NCI-H1436 treated with DMSO at 0.1 percent for 48 hours (cell line): Measurements from ENCODE around the gene MAPKAPK2.

Experiments
- DNase-seq: peaks from one replicate; lab custom pipeline; 2025; lab: John Stamatoyannopoulos, UW

The MAPKAPK2 gene

DNA sequence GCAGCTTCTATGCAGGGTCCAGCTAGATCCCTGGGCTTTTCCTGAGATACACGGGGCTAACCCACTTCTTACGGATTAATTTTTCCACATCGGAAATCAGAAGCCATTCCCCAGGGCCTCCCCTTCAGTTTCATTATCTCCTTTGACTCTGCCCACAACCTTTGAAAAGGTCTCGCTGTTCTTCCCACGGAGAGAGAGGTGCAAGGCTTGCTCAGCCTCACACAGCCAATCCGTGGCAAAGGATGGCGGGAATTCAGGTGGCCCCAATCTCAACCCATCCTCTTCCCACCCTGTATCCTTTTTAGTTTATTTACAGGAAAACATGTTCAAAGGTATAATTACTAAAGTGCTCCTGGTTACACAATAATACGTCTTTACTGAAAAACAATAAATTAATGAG lies 702 bp upstream of the MAPKAPK2 start:
- no peak for DNase-seq

DNA sequence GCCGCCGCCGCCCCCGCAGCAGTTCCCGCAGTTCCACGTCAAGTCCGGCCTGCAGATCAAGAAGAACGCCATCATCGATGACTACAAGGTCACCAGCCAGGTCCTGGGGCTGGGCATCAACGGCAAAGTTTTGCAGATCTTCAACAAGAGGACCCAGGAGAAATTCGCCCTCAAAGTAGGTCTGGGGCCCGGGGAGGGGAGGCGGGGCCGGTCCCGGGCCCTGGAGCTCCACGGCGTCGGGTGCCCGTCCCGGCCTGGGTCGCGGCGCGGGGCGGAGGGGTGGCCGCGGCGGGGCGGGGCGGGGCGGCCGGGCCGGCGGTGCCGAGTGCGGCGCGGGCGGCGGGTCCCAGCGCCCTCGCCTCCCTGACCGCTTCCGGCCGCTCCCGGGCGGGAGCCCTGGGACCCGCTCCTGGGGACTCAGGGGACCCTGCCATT lies 646 bp downstream of the MAPKAPK2 start:
- DNase-seq, result no peak

GRCh38 chr1:206685769-206686477 lies 1.2 kb downstream of the MAPKAPK2 start:
- no peak for DNase-seq

GRCh38 chr1:206686478-206687249 lies 2.0 kb downstream of the MAPKAPK2 start:
- no peak for DNase-seq

- DNase-seq, result no peak
Observed at GRCh38 chr1:206687251-206687914, 2.7 kb downstream of the MAPKAPK2 start.

- DNase-seq, result no peak
Observed at GRCh38 chr1:206687915-206688442, 3.3 kb downstream of the MAPKAPK2 start.

GRCh38 chr1:206690516-206690915 lies 5.8 kb downstream of the MAPKAPK2 start:
- no peak for DNase-seq

- no peak for DNase-seq
Observed at GRCh38 chr1:206691604-206692003, 6.9 kb downstream of the MAPKAPK2 start.

DNA sequence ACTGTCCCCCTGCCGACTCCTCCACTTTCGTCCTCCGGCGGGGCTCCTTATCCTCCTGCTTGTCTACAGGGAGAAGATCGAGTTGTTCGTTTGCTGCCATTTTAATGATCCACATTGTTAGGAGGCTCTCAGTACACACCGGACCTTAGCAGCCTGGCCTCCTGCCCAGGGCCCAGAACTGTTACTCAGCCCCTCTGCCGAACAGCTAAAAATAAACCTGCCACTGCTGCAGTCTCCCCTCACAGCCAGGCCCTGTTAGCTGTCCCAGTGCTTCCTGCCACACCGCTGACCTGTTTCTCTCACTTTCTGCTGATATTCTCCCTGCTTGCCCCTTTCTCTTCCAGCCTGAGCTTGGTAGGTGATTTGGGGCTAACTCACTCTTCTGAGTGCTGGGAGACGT lies 8.3 kb downstream of the MAPKAPK2 start:
- DNase-seq, result no peak

DNA sequence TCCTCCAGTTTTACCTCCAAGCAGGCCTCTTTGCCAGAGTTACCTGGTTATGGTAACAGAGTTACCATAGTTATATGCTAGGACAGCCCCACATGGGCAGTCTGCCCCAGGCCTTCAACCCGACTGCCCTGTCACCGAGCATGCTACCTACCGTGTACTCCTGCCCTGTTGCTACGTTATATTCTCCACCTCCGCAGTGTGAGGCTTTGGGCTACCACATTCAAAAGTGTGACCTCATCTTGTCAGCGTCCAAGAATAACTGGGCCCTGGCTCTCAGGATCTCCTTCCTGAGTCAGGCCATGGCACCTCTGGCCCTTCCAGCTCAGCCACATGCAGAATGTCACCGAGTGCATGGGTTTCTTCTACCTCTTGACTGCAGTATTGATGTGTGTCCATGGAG lies 8.9 kb downstream of the MAPKAPK2 start:
- DNase-seq, result no peak

- no peak for DNase-seq
Observed at GRCh38 chr1:206694171-206695124, 9.7 kb downstream of the MAPKAPK2 start.

DNA sequence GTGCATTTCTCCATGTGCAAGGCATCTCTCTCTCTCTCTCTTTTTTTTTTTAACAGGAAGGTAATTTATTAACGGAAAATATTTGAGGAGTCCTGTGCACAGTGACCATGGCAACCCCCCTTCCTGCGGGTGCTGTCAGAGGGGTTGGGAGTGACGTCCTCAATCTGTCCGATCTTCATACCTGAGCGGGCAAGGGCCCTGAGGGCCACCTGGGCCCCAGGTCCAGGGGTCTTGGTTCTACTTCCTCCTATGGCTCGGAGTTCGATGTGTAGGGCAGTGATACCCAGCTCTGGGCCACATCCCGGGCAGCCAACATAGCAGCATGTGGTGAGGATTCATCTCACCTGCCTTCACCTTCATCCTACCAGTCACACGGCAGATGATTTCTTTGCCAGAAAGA lies 11.0 kb downstream of the MAPKAPK2 start:
- no peak for DNase-seq

- no peak for DNase-seq
Observed at GRCh38 chr1:206696812-206697585, 12.3 kb downstream of the MAPKAPK2 start.

GRCh38 chr1:206698011-206698410 lies 13.3 kb downstream of the MAPKAPK2 start:
- DNase-seq, result no peak

- no peak for DNase-seq
Observed at GRCh38 chr1:206699000-206699586, 14.4 kb downstream of the MAPKAPK2 start.

GRCh38 chr1:206699626-206700025 lies 14.9 kb downstream of the MAPKAPK2 start:
- no peak for DNase-seq

GRCh38 chr1:206700445-206701036 lies 15.8 kb downstream of the MAPKAPK2 start:
- no peak for DNase-seq

DNA sequence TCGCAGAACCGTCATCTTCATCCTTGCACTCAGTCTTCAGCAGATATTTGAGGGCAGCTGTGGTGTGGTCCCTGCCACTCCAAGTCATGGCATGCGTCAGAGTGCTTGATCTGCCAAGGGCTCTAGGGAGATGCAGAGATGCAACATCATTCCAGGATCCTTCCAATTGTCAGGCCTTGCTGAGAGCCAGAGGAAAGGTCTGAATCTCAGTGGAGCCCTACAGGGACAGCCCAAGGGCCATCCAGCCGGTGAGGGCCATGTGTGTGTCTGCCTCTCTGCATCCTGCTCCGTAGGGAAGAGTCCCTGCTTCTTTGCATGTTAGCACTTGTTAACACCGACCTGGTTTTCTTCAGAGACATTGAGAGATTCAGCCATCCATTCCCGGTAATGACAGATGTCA lies 17.6 kb downstream of the MAPKAPK2 start:
- no peak for DNase-seq

- no peak for DNase-seq
Observed at GRCh38 chr1:206702803-206703202, 18.1 kb downstream of the MAPKAPK2 start.

DNA sequence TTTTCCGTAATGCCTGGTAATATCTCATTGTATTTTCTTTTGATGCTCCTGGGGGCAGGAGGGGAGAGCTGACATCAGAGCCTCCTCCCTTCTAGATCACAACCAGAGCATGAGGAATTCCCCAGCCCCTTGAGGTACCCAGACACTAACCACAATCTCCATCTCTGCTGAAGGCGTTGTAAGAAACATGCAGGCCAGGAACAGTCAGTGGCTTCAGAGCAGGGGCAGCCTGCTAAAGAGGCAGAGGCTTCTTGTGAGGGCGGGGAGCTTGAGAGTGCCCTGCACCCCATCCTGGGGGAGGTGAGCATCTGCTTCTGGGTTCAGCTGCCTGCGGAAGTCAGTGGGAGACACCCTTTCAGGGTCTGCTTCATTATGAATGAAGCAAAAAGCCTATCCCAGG lies 19.0 kb downstream of the MAPKAPK2 start:
- no peak for DNase-seq
